IMR-90 (cell line): ENCODE measurements around the gene SLC26A11. TPM values are rescaled to one million over a fixed set of nuclear protein-coding genes. Genes with fewer than 3 reads are reported as not detected.

Experiments
- ATAC-seq: fragments of 200-7000 bp; cut with Tn5 transposase; 2 replicates; pipeline ENCODE4 v1.9.1; 2020; ENCODE audit warnings: low read depth, mild to moderate bottlenecking, moderate library complexity
- BruUV-seq: library from RNA; stranded (reverse); fragments of 400-500 nt; replicated peaks from 2 replicates; lab custom pipeline; 2021; lab: Mats Ljungman, UMichigan
- CTCF ChIA-PET: fragments of 300-600 bp; formaldehyde crosslinking; extraction: SDS; loops from one replicate; lab custom pipeline; 2021; ENCODE audit warnings: antibody characterized with exemption; lab: Yijun Ruan, JAX
- POLR2A ChIA-PET: fragments of 300-600 bp; sonication (Branson Sonifier 250); formaldehyde crosslinking; loops from one replicate; lab custom pipeline; 2022; ENCODE audit warnings: antibody characterized with exemption; ENCODE audit not compliant: unreplicated experiment; lab: Charles Lee
- DNase-seq: peaks from one replicate; pipeline ENCODE4 v3.0.0; 2013
- H2AFZ ChIP-seq: replicated peaks from 2 replicates; pipeline ENCODE3; 2013; ENCODE audit warnings: low read length, mild to moderate bottlenecking; ENCODE audit not compliant: poor library complexity
- H2AK5ac ChIP-seq: 2 replicates; pipeline ENCODE4 v1.6.1; 2013; ENCODE audit warnings: low read depth, low read length, inconsistent platforms
- H2AK9ac ChIP-seq: replicated peaks from 2 replicates; pipeline ENCODE3; 2013; ENCODE audit warnings: mild to moderate bottlenecking, low read depth, low read length, moderate library complexity; ENCODE audit not compliant: poor library complexity
- H2BK120ac ChIP-seq: 2 replicates; pipeline ENCODE4 v1.6.1; 2013; ENCODE audit warnings: low read depth, low read length, inconsistent platforms
- H2BK15ac ChIP-seq: 3 replicates; pipeline ENCODE4 v1.6.1; 2013; ENCODE audit warnings: low read depth, low read length, inconsistent platforms
- H2BK20ac ChIP-seq: 2 replicates; pipeline ENCODE4 v1.6.1; 2013; ENCODE audit warnings: low read depth, mild to moderate bottlenecking, inconsistent platforms, low read length, moderate library complexity
- H2BK5ac ChIP-seq: 2 replicates; pipeline ENCODE4 v1.6.1; 2013; ENCODE audit warnings: mild to moderate bottlenecking, low read depth, low read length, inconsistent platforms; ENCODE audit not compliant: poor library complexity, severe bottlenecking
- H3K14ac ChIP-seq: replicated peaks from 2 replicates; pipeline ENCODE4 v1.6.1; 2013; ENCODE audit warnings: low read depth, low read length, inconsistent platforms
- H3K18ac ChIP-seq: 2 replicates; pipeline ENCODE4 v1.6.1; 2013; ENCODE audit warnings: low read depth, low read length, control low read depth
- H3K23ac ChIP-seq: 2 replicates; pipeline ENCODE4 v1.6.1; 2013; ENCODE audit warnings: low read depth, low read length, inconsistent platforms
- H3K27ac ChIP-seq: 2 replicates; pipeline ENCODE4 v1.5.1; 2013; ENCODE audit warnings: mild to moderate bottlenecking, control low read depth, low read length; ENCODE audit not compliant: insufficient read depth
- H3K27me3 ChIP-seq: 2 replicates; pipeline ENCODE4 v1.6.1; 2013; ENCODE audit warnings: low read length; ENCODE audit not compliant: control insufficient read depth, insufficient read depth
- H3K36me3 ChIP-seq: 2 replicates; pipeline ENCODE4 v1.6.1; 2013; ENCODE audit warnings: low read length, mixed read lengths; ENCODE audit not compliant: control insufficient read depth, insufficient read depth
- H3K4ac ChIP-seq: 2 replicates; pipeline ENCODE4 v1.6.1; 2013; ENCODE audit warnings: low read depth, low read length, inconsistent platforms
- H3K4me1 ChIP-seq: 2 replicates; pipeline ENCODE4 v1.6.1; 2013; ENCODE audit warnings: low read length, mixed read lengths; ENCODE audit not compliant: control insufficient read depth, insufficient read depth
- H3K4me2 ChIP-seq: 2 replicates; pipeline ENCODE4 v1.6.1; 2013; ENCODE audit warnings: low read depth, mild to moderate bottlenecking, control low read depth, low read length, moderate library complexity
- H3K4me3 ChIP-seq: 2 replicates; pipeline ENCODE4 v1.5.1; 2013; ENCODE audit warnings: low read depth, mild to moderate bottlenecking, control low read depth, low read length, moderate library complexity; ENCODE audit not compliant: insufficient read depth
- H3K56ac ChIP-seq: 2 replicates; pipeline ENCODE4 v1.6.1; 2013; ENCODE audit warnings: low read length, inconsistent platforms; ENCODE audit not compliant: insufficient read depth; ENCODE audit errors: extremely low read depth
- H3K79me1 ChIP-seq, 2 experiments: 2 replicates each; pipeline ENCODE4 v1.6.1; 2013; ENCODE audit warnings: low read length in 2 of 2, inconsistent platforms in 1 of 2, low read depth in 1 of 2
- H3K9ac ChIP-seq: 2 replicates; pipeline ENCODE4 v1.6.1; 2013; ENCODE audit warnings: low read depth, low read length, control low read depth
- H3K9me1 ChIP-seq: 2 replicates; pipeline ENCODE4 v1.6.1; 2013; ENCODE audit warnings: low read length, inconsistent platforms; ENCODE audit not compliant: insufficient read depth
- H3K9me3 ChIP-seq: 2 replicates; pipeline ENCODE4 v1.6.1; 2013; ENCODE audit warnings: low read length; ENCODE audit not compliant: control insufficient read depth, insufficient read depth
- H4K20me1 ChIP-seq: 2 replicates; pipeline ENCODE4 v1.6.1; 2013; ENCODE audit warnings: low read length, inconsistent platforms; ENCODE audit not compliant: insufficient read depth
- H4K5ac ChIP-seq: 2 replicates; pipeline ENCODE4 v1.6.1; 2013; ENCODE audit warnings: mild to moderate bottlenecking, low read depth, low read length, control low read depth
- H4K8ac ChIP-seq, 2 experiments: 2 replicates each; pipeline ENCODE4 v1.6.1; 2013; ENCODE audit warnings: low read depth in 2 of 2, low read length in 2 of 2, control low read depth in 1 of 2, inconsistent platforms in 1 of 2
- H4K91ac ChIP-seq: 2 replicates; pipeline ENCODE4 v1.6.1; 2013; ENCODE audit warnings: low read depth, low read length, inconsistent platforms; ENCODE audit not compliant: insufficient read depth
- BHLHE40 ChIP-seq: fragments of 150-350 bp; IDR thresholded peaks from 2 replicates; pipeline ENCODE4 v1.6.1; 2016; ENCODE audit warnings: mild to moderate bottlenecking, low read depth, low read length
- CEBPB ChIP-seq: IDR thresholded peaks from 2 replicates; pipeline ENCODE4 v1.6.1; 2012; ENCODE audit warnings: low read depth, low read length, improper control_type of control experiment
- CHD1 ChIP-seq: IDR thresholded peaks from 2 replicates; pipeline ENCODE4 v1.6.1; 2012; ENCODE audit warnings: low read depth, low read length, improper control_type of control experiment
- FOS ChIP-seq: fragments of 150-350 bp; IDR thresholded peaks from 2 replicates; pipeline ENCODE4 v1.6.1; 2016; ENCODE audit warnings: low read depth, low read length
- MAFK ChIP-seq: IDR thresholded peaks from 2 replicates; pipeline ENCODE4 v1.6.1; 2012; ENCODE audit warnings: low read depth, low read length, improper control_type of control experiment
- MAZ ChIP-seq: IDR thresholded peaks from 2 replicates; pipeline ENCODE4 v1.6.1; 2012; ENCODE audit warnings: low read depth, mild to moderate bottlenecking, low read length, improper control_type of control experiment, moderate library complexity, borderline replicate concordance
- MXI1 ChIP-seq: IDR thresholded peaks from 2 replicates; pipeline ENCODE4 v1.6.1; 2012; ENCODE audit warnings: low read depth, mild to moderate bottlenecking, low read length, moderate library complexity, borderline replicate concordance
- NFE2L2 ChIP-seq: fragments of 150-350 bp; IDR thresholded peaks from 2 replicates; pipeline ENCODE4 v1.6.1; 2016; ENCODE audit warnings: low read depth, mild to moderate bottlenecking, low read length
- POLR2A ChIP-seq: IDR thresholded peaks from 2 replicates; pipeline ENCODE4 v1.6.1; 2012; ENCODE audit warnings: mild to moderate bottlenecking, low read depth, low read length
- RAD21 ChIP-seq: IDR thresholded peaks from 2 replicates; pipeline ENCODE4 v1.6.1; 2012; ENCODE audit warnings: low read length, improper control_type of control experiment
- RCOR1 ChIP-seq: IDR thresholded peaks from 2 replicates; pipeline ENCODE4 v1.6.1; 2012; ENCODE audit warnings: mild to moderate bottlenecking, low read length, improper control_type of control experiment; ENCODE audit not compliant: insufficient replicate concordance
- RFX5 ChIP-seq: IDR thresholded peaks from 2 replicates; pipeline ENCODE4 v1.8.0; 2012; ENCODE audit warnings: low read depth, mild to moderate bottlenecking, low read length, moderate library complexity
- SMC3 ChIP-seq: fragments of 150-350 bp; IDR thresholded peaks from 2 replicates; pipeline ENCODE4 v1.6.1; 2016; ENCODE audit warnings: low read depth, mild to moderate bottlenecking, antibody characterized with exemption, low read length, moderate library complexity
- WGBS, 2 experiments: methylation state at CpG; one replicate each; pipeline versions ENCODE4 v1.1.5 to v1.1.7; 2013; ENCODE audit warnings: missing lambda C conversion rate in 2 of 2; ENCODE audit not compliant: insufficient read length in 1 of 2; ENCODE audit errors: extremely low coverage in 2 of 2; 5-methylcytosine and 5-hydroxymethylcytosine counted together
- dilution Hi-C: fragments of 300-500 bp; cut with HindIII; formaldehyde crosslinking; loops from one replicate; pipeline ENCODE4 v1.14.3; 2018; ENCODE audit warnings: low sequenced_read_pairs; ENCODE audit not compliant: unreplicated experiment
- in situ Hi-C: fragments of 300-500 bp; cut with MboI; formaldehyde crosslinking; loops from 3 replicates; pipeline ENCODE4 v1.14.3; 2019; ENCODE audit warnings: low sequenced_read_pairs, inconsistent platforms, mixed read lengths
- intact Hi-C: fragments of 100-400 bp; cut with micrococcal nuclease; formaldehyde crosslinking; loops from 2 replicates; pipeline ENCODE4 v1.10.0; 2022
- polyA plus RNA-seq, 3 experiments: library from polyadenylated mRNA; depleted of rRNA; stranded (reverse); fragments of >200 nt; gene quantifications; 2 replicates each; pipeline ENCODE4 v1.2.3, GENCODE V29; 2012; ENCODE audit warnings: low replicate concordance in 1 of 3
- total RNA-seq: library from RNA; depleted of rRNA; stranded (reverse); fragments of >200 nt; gene quantifications from 2 replicates; pipeline ENCODE4 v1.2.3, GENCODE V29; 2012
- TF ChIP-seq, protein P1 (sequence below): fragments of 150-350 bp; IDR thresholded peaks from 2 replicates; pipeline ENCODE4 v1.6.1; 2016; ENCODE audit warnings: low read depth, mild to moderate bottlenecking, low read length, moderate library complexity, borderline replicate concordance
- TF ChIP-seq, protein P2 (sequence below): conservative IDR thresholded peaks from 2 replicates; pipeline ENCODE4 v1.5.1; 2012; ENCODE audit warnings: mild to moderate bottlenecking, low read depth, low read length, improper control_type of control experiment
- TF ChIP-seq, protein P3 (sequence below): fragments of 150-350 bp; IDR thresholded peaks from 2 replicates; pipeline ENCODE4 v1.6.1; 2017; ENCODE audit warnings: mild to moderate bottlenecking, antibody characterized with exemption, low read length, low read depth

The SLC26A11 gene
- total and polyA plus RNA-seq, 2 of the 4 experiments (the other 2 are of a cell fraction): 3.2 to 15.6 TPM

- H3K14ac ChIP-seq: no peak overlapping the region
- dilution Hi-C loops: no loop called here
- no peak overlapping the region for H2AFZ ChIP-seq
- H3K36me3 ChIP-seq: no peaks in the 10 kb centered on the region
- no peaks in the 10 kb centered on the region for H3K79me1 ChIP-seq
- no peak overlapping the region for H3K4me2 ChIP-seq
- no peak overlapping the region for H3K27ac ChIP-seq
- no peak overlapping the region for H4K91ac ChIP-seq
- no peak overlapping the region for H2AK9ac ChIP-seq
- intact Hi-C loops: no loop called here
- H2BK120ac ChIP-seq: no peak overlapping the region
- no peak for ATAC-seq
- no peak overlapping the region for H3K18ac ChIP-seq
- no peak overlapping the region for H4K5ac ChIP-seq
- H4K20me1 ChIP-seq: no peaks in the 10 kb centered on the region
- WGBS, 2 experiments: 88% methylated on average over 21 of the region's 23 CpGs; no CpG with 5 or more reads in 1 of the 2 experiments
- H3K9me1 ChIP-seq: no peaks in the 10 kb centered on the region; the same call in 1 of the 2 replicates
- no peak overlapping the region for H2BK20ac ChIP-seq
- H3K9me3 ChIP-seq: no peaks in the 10 kb centered on the region
- ChIA-PET CTCF (no interaction called here), POLR2A (no interaction called here)
- H2BK15ac ChIP-seq: no peak overlapping the region
- no peak for DNase-seq
- in situ Hi-C loops: no loop called here
- H3K23ac ChIP-seq: no peak overlapping the region
- H4K8ac ChIP-seq: no peak overlapping the region
- H3K4me1 ChIP-seq: peaks cover 6% of the 10 kb centered on the region
- no peak overlapping the region for H2BK5ac ChIP-seq
- H3K4ac ChIP-seq: no peak overlapping the region
- H2AK5ac ChIP-seq: no peak overlapping the region
- peaks cover 20% of the 10 kb centered on the region for H3K27me3 ChIP-seq
- no peak overlapping the region for H3K9ac ChIP-seq
- TF ChIP-seq, protein P1, sequence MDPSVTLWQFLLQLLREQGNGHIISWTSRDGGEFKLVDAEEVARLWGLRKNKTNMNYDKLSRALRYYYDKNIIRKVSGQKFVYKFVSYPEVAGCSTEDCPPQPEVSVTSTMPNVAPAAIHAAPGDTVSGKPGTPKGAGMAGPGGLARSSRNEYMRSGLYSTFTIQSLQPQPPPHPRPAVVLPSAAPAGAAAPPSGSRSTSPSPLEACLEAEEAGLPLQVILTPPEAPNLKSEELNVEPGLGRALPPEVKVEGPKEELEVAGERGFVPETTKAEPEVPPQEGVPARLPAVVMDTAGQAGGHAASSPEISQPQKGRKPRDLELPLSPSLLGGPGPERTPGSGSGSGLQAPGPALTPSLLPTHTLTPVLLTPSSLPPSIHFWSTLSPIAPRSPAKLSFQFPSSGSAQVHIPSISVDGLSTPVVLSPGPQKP: no peak
- TF ChIP-seq POLR2A (no peak), NFE2L2 (no peak), RAD21 (no peak), BHLHE40 (no peak), RCOR1 (no peak), RFX5 (no peak), MXI1 (no peak), MAZ (no peak), MAFK (no peak), SMC3 (no peak), CEBPB (no peak), CHD1 (no peak), FOS (no peak)
- TF ChIP-seq, protein P2, sequence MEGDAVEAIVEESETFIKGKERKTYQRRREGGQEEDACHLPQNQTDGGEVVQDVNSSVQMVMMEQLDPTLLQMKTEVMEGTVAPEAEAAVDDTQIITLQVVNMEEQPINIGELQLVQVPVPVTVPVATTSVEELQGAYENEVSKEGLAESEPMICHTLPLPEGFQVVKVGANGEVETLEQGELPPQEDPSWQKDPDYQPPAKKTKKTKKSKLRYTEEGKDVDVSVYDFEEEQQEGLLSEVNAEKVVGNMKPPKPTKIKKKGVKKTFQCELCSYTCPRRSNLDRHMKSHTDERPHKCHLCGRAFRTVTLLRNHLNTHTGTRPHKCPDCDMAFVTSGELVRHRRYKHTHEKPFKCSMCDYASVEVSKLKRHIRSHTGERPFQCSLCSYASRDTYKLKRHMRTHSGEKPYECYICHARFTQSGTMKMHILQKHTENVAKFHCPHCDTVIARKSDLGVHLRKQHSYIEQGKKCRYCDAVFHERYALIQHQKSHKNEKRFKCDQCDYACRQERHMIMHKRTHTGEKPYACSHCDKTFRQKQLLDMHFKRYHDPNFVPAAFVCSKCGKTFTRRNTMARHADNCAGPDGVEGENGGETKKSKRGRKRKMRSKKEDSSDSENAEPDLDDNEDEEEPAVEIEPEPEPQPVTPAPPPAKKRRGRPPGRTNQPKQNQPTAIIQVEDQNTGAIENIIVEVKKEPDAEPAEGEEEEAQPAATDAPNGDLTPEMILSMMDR: no peak
- TF ChIP-seq, protein P3, sequence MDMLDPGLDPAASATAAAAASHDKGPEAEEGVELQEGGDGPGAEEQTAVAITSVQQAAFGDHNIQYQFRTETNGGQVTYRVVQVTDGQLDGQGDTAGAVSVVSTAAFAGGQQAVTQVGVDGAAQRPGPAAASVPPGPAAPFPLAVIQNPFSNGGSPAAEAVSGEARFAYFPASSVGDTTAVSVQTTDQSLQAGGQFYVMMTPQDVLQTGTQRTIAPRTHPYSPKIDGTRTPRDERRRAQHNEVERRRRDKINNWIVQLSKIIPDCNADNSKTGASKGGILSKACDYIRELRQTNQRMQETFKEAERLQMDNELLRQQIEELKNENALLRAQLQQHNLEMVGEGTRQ: no peak
- no TSS peak for BruUV-seq
- H3K56ac ChIP-seq: no peak overlapping the region
- H3K4me3 ChIP-seq: no peak overlapping the region
These were observed 30.6 kb upstream of the SLC26A11 start for GRCh38 chr17:80189611-80190010.
